Neural cell (in vitro differentiated cells): ENCODE measurements around the gene RND2. TPM values are rescaled to one million over a fixed set of nuclear protein-coding genes. Genes with fewer than 3 reads are reported as not detected.
A peak's percentile ranks its signal among the peaks of the same experiment; 100 is the strongest.

Experiments used
- H2AFZ ChIP-seq: fragments of 200-600, 300-800 bp; sonication (generic), shearing (Covaris generic); 2 replicates; pipeline ENCODE4 v1.6.0; 2014; ENCODE audit warnings: low read depth, mild to moderate bottlenecking, antibody characterized with exemption, low read length, moderate library complexity
- H3F3A ChIP-seq: fragments of 200-600 bp; shearing (Covaris generic); 2 replicates; pipeline ENCODE4 v1.6.1; 2016; ENCODE audit warnings: mild to moderate bottlenecking, moderate library complexity, mixed read lengths, antibody characterized with exemption, low read length; ENCODE audit not compliant: insufficient read depth, poor library complexity, severe bottlenecking
- H3K27ac ChIP-seq: fragments of 200-600, 300-800 bp; sonication (generic), shearing (Covaris generic); 2 replicates; pipeline ENCODE4 v1.5.1; 2014; ENCODE audit warnings: mild to moderate bottlenecking, low read length, moderate library complexity
- H3K27me3 ChIP-seq: fragments of 300-800, 200-600 bp; sonication (generic), shearing (Covaris generic); 2 replicates; pipeline ENCODE4 v1.6.0; 2014; ENCODE audit warnings: mild to moderate bottlenecking, low read depth, low read length, moderate library complexity; ENCODE audit not compliant: insufficient read depth
- H3K36me3 ChIP-seq: fragments of 300-800, 200-600 bp; sonication (generic), shearing (Covaris generic); 2 replicates; pipeline ENCODE4 v1.5.1; 2014; ENCODE audit warnings: mild to moderate bottlenecking, antibody characterized with exemption, low read length, moderate library complexity; ENCODE audit not compliant: insufficient read depth
- H3K4me2 ChIP-seq: fragments of 300-800, 200-600 bp; sonication (generic), shearing (Covaris generic); 2 replicates; pipeline ENCODE4 v1.6.0; 2014; ENCODE audit warnings: mild to moderate bottlenecking, low read length
- H3K4me3 ChIP-seq: fragments of 300-800, 200-600 bp; sonication (generic), shearing (Covaris generic); 2 replicates; pipeline ENCODE4 v1.5.1; 2014; ENCODE audit warnings: mild to moderate bottlenecking, low read length, moderate library complexity
- H3K79me2 ChIP-seq: fragments of 200-600 bp; shearing (Covaris generic); replicated peaks from 2 replicates; pipeline ENCODE4 v1.6.0; 2014; ENCODE audit warnings: mild to moderate bottlenecking, low read length, moderate library complexity; ENCODE audit not compliant: insufficient read depth
- H3K9ac ChIP-seq: fragments of 300-800, 200-600 bp; sonication (generic), shearing (Covaris generic); 2 replicates; pipeline ENCODE4 v1.6.1; 2016; ENCODE audit warnings: mild to moderate bottlenecking, low read length, mixed read lengths
- H3K9me2 ChIP-seq: fragments of 200-600 bp; shearing (Covaris generic); 2 replicates; pipeline ENCODE4 v1.6.1; 2016; ENCODE audit warnings: mild to moderate bottlenecking, low read length, mixed read lengths; ENCODE audit not compliant: insufficient read depth
- H3K9me3 ChIP-seq: fragments of 200-600, 300-800 bp; sonication (generic), shearing (Covaris generic); 2 replicates; pipeline ENCODE4 v1.6.1; 2016; ENCODE audit warnings: mild to moderate bottlenecking, mixed run types, low read length, moderate library complexity, mixed read lengths
- H4K20me1 ChIP-seq: fragments of 200-600 bp; shearing (Covaris generic); 2 replicates; pipeline ENCODE4 v1.6.1; 2016; ENCODE audit warnings: mild to moderate bottlenecking, mixed run types; ENCODE audit not compliant: insufficient read depth
- EP300 ChIP-seq: fragments of 450-650 bp; conservative IDR thresholded peaks from 2 replicates; pipeline ENCODE4 v1.6.1; 2014; ENCODE audit warnings: antibody characterized with exemption, mild to moderate bottlenecking, moderate library complexity; ENCODE audit not compliant: poor library complexity, severe bottlenecking
- EZH2 ChIP-seq: fragments of 200-600, 300-800 bp; shearing (Covaris generic), sonication (generic); IDR thresholded peaks from 2 replicates; pipeline ENCODE4 v1.6.1; 2014; ENCODE audit warnings: antibody characterized with exemption, low read length, borderline replicate concordance, mild to moderate bottlenecking; ENCODE audit not compliant: insufficient read depth, poor library complexity, severe bottlenecking
- MXI1 ChIP-seq: fragments of 450-650 bp; conservative IDR thresholded peaks from 2 replicates; pipeline ENCODE4 v1.6.1; 2014; ENCODE audit warnings: antibody characterized with exemption, mild to moderate bottlenecking; ENCODE audit not compliant: poor library complexity, severe bottlenecking
- POLR2AphosphoS5 ChIP-seq: IDR thresholded peaks from 2 replicates; pipeline ENCODE4 v1.6.1; 2012
- RAD21 ChIP-seq: fragments of 450-650 bp; conservative IDR thresholded peaks from 2 replicates; pipeline ENCODE4 v1.6.1; 2014; ENCODE audit warnings: antibody characterized with exemption, mild to moderate bottlenecking, moderate library complexity
- SMC3 ChIP-seq: fragments of 450-650 bp; conservative IDR thresholded peaks from 2 replicates; pipeline ENCODE4 v1.6.1; 2014; ENCODE audit warnings: antibody characterized with exemption, mild to moderate bottlenecking, moderate library complexity; ENCODE audit not compliant: poor library complexity
- TAF1 ChIP-seq: IDR thresholded peaks from 2 replicates; pipeline ENCODE4 v1.6.1; 2012; ENCODE audit warnings: low read depth
- polyA plus RNA-seq: library from polyadenylated mRNA; depleted of rRNA; stranded (reverse); fragments of >200 nt; gene quantifications from 2 replicates; pipeline ENCODE4 v1.2.3, GENCODE V29; 2014
- TF ChIP-seq, protein P1 (sequence below): IDR thresholded peaks from 2 replicates; pipeline ENCODE4 v1.6.1; 2012; ENCODE audit warnings: borderline replicate concordance
- TF ChIP-seq, protein P2 (sequence below): fragments of 450-650 bp; IDR thresholded peaks from 2 replicates; pipeline ENCODE4 v1.5.1; 2014; ENCODE audit warnings: antibody characterized with exemption, mild to moderate bottlenecking, moderate library complexity; ENCODE audit not compliant: poor library complexity, severe bottlenecking

RND2 gene
- polyA plus RNA-seq, 1 donor from 2014 or later = 43.8 TPM

DNA sequence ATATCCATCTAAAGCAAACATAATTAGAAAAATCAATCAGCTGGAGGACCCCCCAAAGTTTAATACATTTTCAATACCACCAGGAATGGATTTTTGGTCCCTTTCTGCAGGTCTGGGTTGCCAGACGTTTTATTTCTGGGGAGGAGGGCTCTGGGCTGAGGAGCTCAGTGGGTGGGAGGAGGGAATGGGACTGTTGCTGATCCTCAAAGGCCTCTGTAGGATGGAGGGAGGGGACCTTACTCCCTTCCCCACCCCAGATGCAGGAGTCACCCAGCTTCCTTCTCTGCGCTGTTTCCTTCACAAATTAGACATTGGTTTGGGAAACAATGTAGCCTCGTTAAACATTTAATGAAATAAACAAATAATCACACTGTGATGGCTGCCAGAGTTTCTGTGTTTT is 6.6 kb downstream of the RND2 start:
- Histone ChIP-seq H3K27ac (no peak overlapping the region), H3K36me3 (no peaks in the 10 kb centered on the region), H3K4me2 (no peak overlapping the region), H3F3A (no peaks in the 10 kb centered on the region), H3K9me2 (no peaks in the 10 kb centered on the region), H3K4me3 (no peak overlapping the region), H3K9me3 (no peaks in the 10 kb centered on the region), H3K9ac (no peak overlapping the region), H4K20me1 (no peaks in the 10 kb centered on the region), H2AFZ (no peak overlapping the region), H3K27me3 (no peaks in the 10 kb centered on the region), H3K79me2 (no peaks in the 10 kb centered on the region)
- TF ChIP-seq EP300 (no peak), RAD21 (no peak), MXI1 (no peak), EZH2 (no peak), SMC3 (no peak), TAF1 (no peak), POLR2AphosphoS5 (no peak)
- TF ChIP-seq, protein P1, sequence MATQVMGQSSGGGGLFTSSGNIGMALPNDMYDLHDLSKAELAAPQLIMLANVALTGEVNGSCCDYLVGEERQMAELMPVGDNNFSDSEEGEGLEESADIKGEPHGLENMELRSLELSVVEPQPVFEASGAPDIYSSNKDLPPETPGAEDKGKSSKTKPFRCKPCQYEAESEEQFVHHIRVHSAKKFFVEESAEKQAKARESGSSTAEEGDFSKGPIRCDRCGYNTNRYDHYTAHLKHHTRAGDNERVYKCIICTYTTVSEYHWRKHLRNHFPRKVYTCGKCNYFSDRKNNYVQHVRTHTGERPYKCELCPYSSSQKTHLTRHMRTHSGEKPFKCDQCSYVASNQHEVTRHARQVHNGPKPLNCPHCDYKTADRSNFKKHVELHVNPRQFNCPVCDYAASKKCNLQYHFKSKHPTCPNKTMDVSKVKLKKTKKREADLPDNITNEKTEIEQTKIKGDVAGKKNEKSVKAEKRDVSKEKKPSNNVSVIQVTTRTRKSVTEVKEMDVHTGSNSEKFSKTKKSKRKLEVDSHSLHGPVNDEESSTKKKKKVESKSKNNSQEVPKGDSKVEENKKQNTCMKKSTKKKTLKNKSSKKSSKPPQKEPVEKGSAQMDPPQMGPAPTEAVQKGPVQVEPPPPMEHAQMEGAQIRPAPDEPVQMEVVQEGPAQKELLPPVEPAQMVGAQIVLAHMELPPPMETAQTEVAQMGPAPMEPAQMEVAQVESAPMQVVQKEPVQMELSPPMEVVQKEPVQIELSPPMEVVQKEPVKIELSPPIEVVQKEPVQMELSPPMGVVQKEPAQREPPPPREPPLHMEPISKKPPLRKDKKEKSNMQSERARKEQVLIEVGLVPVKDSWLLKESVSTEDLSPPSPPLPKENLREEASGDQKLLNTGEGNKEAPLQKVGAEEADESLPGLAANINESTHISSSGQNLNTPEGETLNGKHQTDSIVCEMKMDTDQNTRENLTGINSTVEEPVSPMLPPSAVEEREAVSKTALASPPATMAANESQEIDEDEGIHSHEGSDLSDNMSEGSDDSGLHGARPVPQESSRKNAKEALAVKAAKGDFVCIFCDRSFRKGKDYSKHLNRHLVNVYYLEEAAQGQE = no peak
- TF ChIP-seq, protein P2, sequence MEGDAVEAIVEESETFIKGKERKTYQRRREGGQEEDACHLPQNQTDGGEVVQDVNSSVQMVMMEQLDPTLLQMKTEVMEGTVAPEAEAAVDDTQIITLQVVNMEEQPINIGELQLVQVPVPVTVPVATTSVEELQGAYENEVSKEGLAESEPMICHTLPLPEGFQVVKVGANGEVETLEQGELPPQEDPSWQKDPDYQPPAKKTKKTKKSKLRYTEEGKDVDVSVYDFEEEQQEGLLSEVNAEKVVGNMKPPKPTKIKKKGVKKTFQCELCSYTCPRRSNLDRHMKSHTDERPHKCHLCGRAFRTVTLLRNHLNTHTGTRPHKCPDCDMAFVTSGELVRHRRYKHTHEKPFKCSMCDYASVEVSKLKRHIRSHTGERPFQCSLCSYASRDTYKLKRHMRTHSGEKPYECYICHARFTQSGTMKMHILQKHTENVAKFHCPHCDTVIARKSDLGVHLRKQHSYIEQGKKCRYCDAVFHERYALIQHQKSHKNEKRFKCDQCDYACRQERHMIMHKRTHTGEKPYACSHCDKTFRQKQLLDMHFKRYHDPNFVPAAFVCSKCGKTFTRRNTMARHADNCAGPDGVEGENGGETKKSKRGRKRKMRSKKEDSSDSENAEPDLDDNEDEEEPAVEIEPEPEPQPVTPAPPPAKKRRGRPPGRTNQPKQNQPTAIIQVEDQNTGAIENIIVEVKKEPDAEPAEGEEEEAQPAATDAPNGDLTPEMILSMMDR = no peak

DNA sequence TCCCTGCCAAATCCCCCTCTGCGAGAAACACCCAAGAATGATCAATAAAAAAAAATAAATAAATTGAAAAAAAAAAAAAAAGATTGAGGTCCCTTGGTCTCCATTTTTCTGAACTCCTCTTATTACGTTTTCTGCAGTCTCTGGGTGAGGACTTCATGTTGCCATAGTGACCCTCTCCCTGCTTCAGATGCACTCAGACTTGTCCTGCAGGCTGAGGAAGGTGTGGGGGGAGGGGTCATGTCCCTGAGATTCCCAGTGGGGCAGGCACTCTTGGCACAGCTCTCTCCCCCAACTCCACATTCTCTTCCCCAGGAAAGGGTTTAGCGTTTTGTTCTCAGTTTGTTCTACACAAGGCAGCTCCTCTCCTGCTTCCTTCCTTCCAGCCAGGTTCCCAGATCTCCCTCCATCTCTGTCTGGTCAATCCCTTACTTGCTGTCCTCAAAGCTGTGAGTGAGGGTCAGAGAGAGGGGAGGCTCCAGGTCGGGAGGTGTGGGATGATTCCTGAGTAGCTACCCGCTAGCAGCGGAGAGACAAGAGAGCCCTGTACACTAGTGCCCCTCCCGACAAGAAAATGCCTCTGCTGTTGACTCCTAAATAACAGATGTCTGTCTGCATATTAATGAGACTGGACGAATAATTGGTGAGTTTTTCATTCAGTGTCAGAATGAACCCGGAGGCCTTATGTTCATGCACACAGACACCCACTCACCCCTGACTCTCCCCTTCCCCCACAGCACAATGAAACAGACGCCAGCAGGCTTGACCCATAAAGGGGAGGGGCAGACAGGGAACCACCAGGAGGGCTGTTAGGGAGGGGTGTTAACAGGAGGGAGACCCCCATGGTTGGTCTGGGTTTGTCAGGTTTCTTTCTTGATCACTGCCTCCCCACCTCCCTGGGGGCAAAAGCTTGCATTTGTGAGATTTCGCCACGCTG is 9.2 kb downstream of the RND2 start:
- no peak for TF ChIP-seq EZH2
- peak; percentile 29 for TF ChIP-seq EP300
- TF ChIP-seq MXI1 = peak; percentile 13
- TF ChIP-seq RAD21 = no peak
- TF ChIP-seq, protein P1 = peak; percentile 58
- TF ChIP-seq POLR2AphosphoS5 = peak; percentile 60
- H3K4me2 ChIP-seq = peak overlapping the region; percentile 85
- no peaks in the 10 kb centered on the region for H3K9me3 ChIP-seq
- no peaks in the 10 kb centered on the region for H3K36me3 ChIP-seq
- H3F3A ChIP-seq = no peaks in the 10 kb centered on the region
- no peaks in the 10 kb centered on the region for H3K27me3 ChIP-seq
- peak overlapping the region; percentile 56 for H3K4me3 ChIP-seq
- peak overlapping the region; percentile 93 for H3K27ac ChIP-seq
- H2AFZ ChIP-seq = peak overlapping the region; percentile 79
- no peaks in the 10 kb centered on the region for H4K20me1 ChIP-seq
- no peaks in the 10 kb centered on the region for H3K79me2 ChIP-seq
- peak overlapping the region; percentile 68 for H3K9ac ChIP-seq
- no peaks in the 10 kb centered on the region for H3K9me2 ChIP-seq
